WTC11 (cell line): ENCODE data around the gene DLAT. TPM values are rescaled to one million over a fixed set of nuclear protein-coding genes. Genes with fewer than 3 reads are reported as not detected.

Source experiments
- ATAC-seq: fragments of 200-7000 bp; cut with Tn5 transposase; 2 replicates; pipeline ENCODE4 v1.10.0; 2021; ENCODE audit warnings: mild to moderate bottlenecking, moderate library complexity
- CTCF ChIA-PET: fragments of 300-600 bp; sonication (Branson Sonifier 250); formaldehyde crosslinking; loops from one replicate; lab custom pipeline; 2021; ENCODE audit warnings: antibody characterized with exemption; lab: Charles Lee
- POLR2A ChIA-PET: fragments of 350-600 bp; sonication (Branson Sonifier 250); formaldehyde crosslinking; loops from one replicate; lab custom pipeline; 2021; ENCODE audit warnings: antibody characterized with exemption; lab: Charles Lee
- DNase-seq: peaks from one replicate; pipeline ENCODE4 v3.0.0; 2021; ENCODE audit warnings: low spot score
- H3K27ac Mint-ChIP-seq: 2 replicates; pipeline ENCODE4 v1.8.0; 2021; ENCODE audit warnings: mixed read lengths
- H3K27me3 Mint-ChIP-seq: 2 replicates; pipeline ENCODE4 v1.8.0; 2021; ENCODE audit warnings: low read depth, mild to moderate bottlenecking, moderate library complexity, mixed read lengths
- H3K36me3 Mint-ChIP-seq: 2 replicates; pipeline ENCODE4 v1.8.0; 2021; ENCODE audit warnings: mixed read lengths
- H3K4me1 Mint-ChIP-seq: 2 replicates; pipeline ENCODE4 v1.8.0; 2022; ENCODE audit warnings: mixed read lengths
- H3K4me3 Mint-ChIP-seq: 2 replicates; pipeline ENCODE4 v1.8.0; 2021; ENCODE audit warnings: mild to moderate bottlenecking, moderate library complexity, mixed read lengths
- H3K9me3 Mint-ChIP-seq: 2 replicates; pipeline ENCODE4 v1.8.0; 2021; ENCODE audit warnings: mixed read lengths
- ATF1 ChIP-seq: sonication (generic); formaldehyde crosslinking; IDR thresholded peaks from 2 replicates; pipeline ENCODE4 v1.8.1; 2023; ENCODE audit warnings: mild to moderate bottlenecking, moderate library complexity, missing genetic modification reagents
- FOXP1 ChIP-seq: sonication (generic); formaldehyde crosslinking; IDR thresholded peaks from 2 replicates; pipeline ENCODE4 v1.8.0; 2022; ENCODE audit warnings: missing genetic modification reagents, mild to moderate bottlenecking, moderate library complexity, borderline replicate concordance
- GABPB1 ChIP-seq: sonication (generic); formaldehyde crosslinking; IDR thresholded peaks from 2 replicates; pipeline ENCODE4 v1.8.1; 2023; ENCODE audit warnings: mild to moderate bottlenecking, missing genetic modification reagents
- MXD4 ChIP-seq: fragments of 250-450 bp; sonication (Bioruptor Pico); IDR thresholded peaks from 2 replicates; pipeline ENCODE4 v1.8.0; 2021; ENCODE audit warnings: mild to moderate bottlenecking, moderate library complexity, borderline replicate concordance
- MYBL2 ChIP-seq: sonication (generic); formaldehyde crosslinking; IDR thresholded peaks from 2 replicates; pipeline ENCODE4 v1.8.1; 2023; ENCODE audit warnings: mild to moderate bottlenecking, moderate library complexity, missing genetic modification reagents
- NR1H2 ChIP-seq: sonication (generic); formaldehyde crosslinking; IDR thresholded peaks from 2 replicates; pipeline ENCODE4 v1.9.0; 2021; ENCODE audit warnings: mild to moderate bottlenecking, moderate library complexity, missing genetic modification reagents
- NR3C1 ChIP-seq: sonication (generic); formaldehyde crosslinking; conservative IDR thresholded peaks from 2 replicates; pipeline ENCODE4 v1.8.1; 2023; ENCODE audit warnings: low read depth, mild to moderate bottlenecking, missing genetic modification reagents
- RELA ChIP-seq: sonication (generic); formaldehyde crosslinking; IDR thresholded peaks from 2 replicates; pipeline ENCODE4 v1.8.1; 2022; ENCODE audit warnings: missing genetic modification reagents, mild to moderate bottlenecking, borderline replicate concordance
- SMAD3 ChIP-seq: sonication (generic); formaldehyde crosslinking; IDR thresholded peaks from 2 replicates; pipeline ENCODE4 v1.8.0; 2022; ENCODE audit warnings: missing genetic modification reagents, mild to moderate bottlenecking, borderline replicate concordance
- SOX15 ChIP-seq: fragments of 250-450 bp; sonication (Bioruptor Pico); IDR thresholded peaks from 2 replicates; pipeline ENCODE4 v1.9.0; 2021; ENCODE audit warnings: mild to moderate bottlenecking
- ZNF138 ChIP-seq: sonication (generic); formaldehyde crosslinking; conservative IDR thresholded peaks from 2 replicates; pipeline ENCODE4 v1.8.1; 2022; ENCODE audit warnings: mild to moderate bottlenecking, moderate library complexity, missing genetic modification reagents
- ZNF219 ChIP-seq: sonication (generic); formaldehyde crosslinking; IDR thresholded peaks from 2 replicates; pipeline ENCODE4 v1.8.0; 2023; ENCODE audit warnings: missing genetic modification reagents, mild to moderate bottlenecking, borderline replicate concordance
- ZNF671 ChIP-seq: fragments of 250-450 bp; sonication (Bioruptor Pico); IDR thresholded peaks from 2 replicates; pipeline ENCODE4 v1.8.0; 2021; ENCODE audit warnings: mild to moderate bottlenecking
- total RNA-seq: library from RNA; stranded (reverse); gene quantifications from 3 replicates; pipeline ENCODE4 v1.2.3, GENCODE V29; 2021
- TF ChIP-seq, protein P1 (sequence below): sonication (generic); formaldehyde crosslinking; IDR thresholded peaks from 2 replicates; pipeline ENCODE4 v1.8.0; 2022; ENCODE audit warnings: mild to moderate bottlenecking, missing genetic modification reagents
- TF ChIP-seq, protein P2 (sequence below): sonication (generic); formaldehyde crosslinking; IDR thresholded peaks from 2 replicates; pipeline ENCODE4 v1.8.1; 2022; ENCODE audit warnings: mild to moderate bottlenecking, moderate library complexity, missing genetic modification reagents
- TF ChIP-seq, protein P3 (sequence below): fragments of 250-450 bp; sonication (Bioruptor Pico); IDR thresholded peaks from 2 replicates; pipeline ENCODE4 v1.9.0; 2021; ENCODE audit warnings: mild to moderate bottlenecking, borderline replicate concordance
- TF ChIP-seq, protein P4 (sequence below): sonication (generic); formaldehyde crosslinking; IDR thresholded peaks from 2 replicates; pipeline ENCODE4 v1.8.1; 2023; ENCODE audit warnings: mild to moderate bottlenecking, missing genetic modification reagents
- TF ChIP-seq, protein P5 (sequence below): sonication (generic); formaldehyde crosslinking; IDR thresholded peaks from 2 replicates; pipeline ENCODE4 v1.8.0; 2022; ENCODE audit warnings: mild to moderate bottlenecking, missing genetic modification reagents
- TF ChIP-seq, protein P6 (sequence below): fragments of 250-450 bp; sonication (Bioruptor Pico); IDR thresholded peaks from 2 replicates; pipeline ENCODE4 v1.8.0; 2021; ENCODE audit warnings: mild to moderate bottlenecking
- TF ChIP-seq, protein P7 (sequence below): sonication (generic); formaldehyde crosslinking; IDR thresholded peaks from 2 replicates; pipeline ENCODE4 v1.8.1; 2022; ENCODE audit warnings: missing genetic modification reagents, borderline replicate concordance

DLAT gene
- total RNA-seq, 1 experiment from 2014 or later: 60.4 TPM

DNA sequence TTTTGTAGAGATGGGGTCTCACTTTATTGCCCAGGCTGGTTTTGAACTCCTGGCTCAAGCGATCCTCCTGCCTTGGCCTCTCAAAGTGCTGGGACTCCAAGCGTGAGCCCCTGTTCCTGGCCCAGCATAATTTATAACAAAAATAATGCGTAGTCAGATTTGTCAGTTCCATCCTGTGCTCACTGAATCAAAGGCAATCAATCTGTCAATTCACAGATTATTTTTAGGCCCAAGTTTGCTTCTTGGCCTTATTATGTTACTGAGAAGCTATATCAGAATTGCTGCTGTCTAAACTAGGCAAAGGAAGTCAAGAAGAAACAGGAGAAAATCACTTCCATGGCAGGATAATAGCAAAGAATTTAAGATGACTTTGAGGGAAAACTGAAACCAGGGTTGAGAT, 8.7 kb downstream of the DLAT start:
- no peaks in the 10 kb centered on the region for H3K4me1 Mint-ChIP-seq
- H3K27ac Mint-ChIP-seq: no peak overlapping the region
- CTCF ChIA-PET: no interaction called here
- ATAC-seq: no peak
- POLR2A ChIA-PET: no interaction called here
- TF ChIP-seq, protein P1, sequence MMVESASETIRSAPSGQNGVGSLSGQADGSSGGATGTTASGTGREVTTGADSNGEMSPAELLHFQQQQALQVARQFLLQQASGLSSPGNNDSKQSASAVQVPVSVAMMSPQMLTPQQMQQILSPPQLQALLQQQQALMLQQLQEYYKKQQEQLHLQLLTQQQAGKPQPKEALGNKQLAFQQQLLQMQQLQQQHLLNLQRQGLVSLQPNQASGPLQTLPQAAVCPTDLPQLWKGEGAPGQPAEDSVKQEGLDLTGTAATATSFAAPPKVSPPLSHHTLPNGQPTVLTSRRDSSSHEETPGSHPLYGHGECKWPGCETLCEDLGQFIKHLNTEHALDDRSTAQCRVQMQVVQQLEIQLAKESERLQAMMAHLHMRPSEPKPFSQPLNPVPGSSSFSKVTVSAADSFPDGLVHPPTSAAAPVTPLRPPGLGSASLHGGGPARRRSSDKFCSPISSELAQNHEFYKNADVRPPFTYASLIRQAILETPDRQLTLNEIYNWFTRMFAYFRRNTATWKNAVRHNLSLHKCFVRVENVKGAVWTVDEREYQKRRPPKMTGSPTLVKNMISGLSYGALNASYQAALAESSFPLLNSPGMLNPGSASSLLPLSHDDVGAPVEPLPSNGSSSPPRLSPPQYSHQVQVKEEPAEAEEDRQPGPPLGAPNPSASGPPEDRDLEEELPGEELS (CRISPR knock-in tag): no peak
- TF ChIP-seq ATF1 (CRISPR knock-in tag) (no peak), NR1H2 (CRISPR knock-in tag) (no peak), ZNF671 (CRISPR knock-in tag) (no peak), ZNF138 (no peak), GABPB1 (no peak), MXD4 (no peak), FOXP1 (CRISPR knock-in tag) (no peak), RELA (CRISPR knock-in tag) (no peak), ZNF219 (no peak), SOX15 (no peak), SMAD3 (CRISPR knock-in tag) (no peak), MYBL2 (CRISPR knock-in tag) (no peak), NR3C1 (CRISPR knock-in tag) (no peak)
- TF ChIP-seq, protein P2, sequence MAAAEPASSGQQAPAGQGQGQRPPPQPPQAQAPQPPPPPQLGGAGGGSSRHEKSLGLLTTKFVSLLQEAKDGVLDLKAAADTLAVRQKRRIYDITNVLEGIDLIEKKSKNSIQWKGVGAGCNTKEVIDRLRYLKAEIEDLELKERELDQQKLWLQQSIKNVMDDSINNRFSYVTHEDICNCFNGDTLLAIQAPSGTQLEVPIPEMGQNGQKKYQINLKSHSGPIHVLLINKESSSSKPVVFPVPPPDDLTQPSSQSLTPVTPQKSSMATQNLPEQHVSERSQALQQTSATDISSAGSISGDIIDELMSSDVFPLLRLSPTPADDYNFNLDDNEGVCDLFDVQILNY (CRISPR knock-in tag): no peak
- TF ChIP-seq, protein P3, sequence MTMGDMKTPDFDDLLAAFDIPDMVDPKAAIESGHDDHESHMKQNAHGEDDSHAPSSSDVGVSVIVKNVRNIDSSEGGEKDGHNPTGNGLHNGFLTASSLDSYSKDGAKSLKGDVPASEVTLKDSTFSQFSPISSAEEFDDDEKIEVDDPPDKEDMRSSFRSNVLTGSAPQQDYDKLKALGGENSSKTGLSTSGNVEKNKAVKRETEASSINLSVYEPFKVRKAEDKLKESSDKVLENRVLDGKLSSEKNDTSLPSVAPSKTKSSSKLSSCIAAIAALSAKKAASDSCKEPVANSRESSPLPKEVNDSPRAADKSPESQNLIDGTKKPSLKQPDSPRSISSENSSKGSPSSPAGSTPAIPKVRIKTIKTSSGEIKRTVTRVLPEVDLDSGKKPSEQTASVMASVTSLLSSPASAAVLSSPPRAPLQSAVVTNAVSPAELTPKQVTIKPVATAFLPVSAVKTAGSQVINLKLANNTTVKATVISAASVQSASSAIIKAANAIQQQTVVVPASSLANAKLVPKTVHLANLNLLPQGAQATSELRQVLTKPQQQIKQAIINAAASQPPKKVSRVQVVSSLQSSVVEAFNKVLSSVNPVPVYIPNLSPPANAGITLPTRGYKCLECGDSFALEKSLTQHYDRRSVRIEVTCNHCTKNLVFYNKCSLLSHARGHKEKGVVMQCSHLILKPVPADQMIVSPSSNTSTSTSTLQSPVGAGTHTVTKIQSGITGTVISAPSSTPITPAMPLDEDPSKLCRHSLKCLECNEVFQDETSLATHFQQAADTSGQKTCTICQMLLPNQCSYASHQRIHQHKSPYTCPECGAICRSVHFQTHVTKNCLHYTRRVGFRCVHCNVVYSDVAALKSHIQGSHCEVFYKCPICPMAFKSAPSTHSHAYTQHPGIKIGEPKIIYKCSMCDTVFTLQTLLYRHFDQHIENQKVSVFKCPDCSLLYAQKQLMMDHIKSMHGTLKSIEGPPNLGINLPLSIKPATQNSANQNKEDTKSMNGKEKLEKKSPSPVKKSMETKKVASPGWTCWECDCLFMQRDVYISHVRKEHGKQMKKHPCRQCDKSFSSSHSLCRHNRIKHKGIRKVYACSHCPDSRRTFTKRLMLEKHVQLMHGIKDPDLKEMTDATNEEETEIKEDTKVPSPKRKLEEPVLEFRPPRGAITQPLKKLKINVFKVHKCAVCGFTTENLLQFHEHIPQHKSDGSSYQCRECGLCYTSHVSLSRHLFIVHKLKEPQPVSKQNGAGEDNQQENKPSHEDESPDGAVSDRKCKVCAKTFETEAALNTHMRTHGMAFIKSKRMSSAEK (CRISPR knock-in tag): no peak
- TF ChIP-seq, protein P4, sequence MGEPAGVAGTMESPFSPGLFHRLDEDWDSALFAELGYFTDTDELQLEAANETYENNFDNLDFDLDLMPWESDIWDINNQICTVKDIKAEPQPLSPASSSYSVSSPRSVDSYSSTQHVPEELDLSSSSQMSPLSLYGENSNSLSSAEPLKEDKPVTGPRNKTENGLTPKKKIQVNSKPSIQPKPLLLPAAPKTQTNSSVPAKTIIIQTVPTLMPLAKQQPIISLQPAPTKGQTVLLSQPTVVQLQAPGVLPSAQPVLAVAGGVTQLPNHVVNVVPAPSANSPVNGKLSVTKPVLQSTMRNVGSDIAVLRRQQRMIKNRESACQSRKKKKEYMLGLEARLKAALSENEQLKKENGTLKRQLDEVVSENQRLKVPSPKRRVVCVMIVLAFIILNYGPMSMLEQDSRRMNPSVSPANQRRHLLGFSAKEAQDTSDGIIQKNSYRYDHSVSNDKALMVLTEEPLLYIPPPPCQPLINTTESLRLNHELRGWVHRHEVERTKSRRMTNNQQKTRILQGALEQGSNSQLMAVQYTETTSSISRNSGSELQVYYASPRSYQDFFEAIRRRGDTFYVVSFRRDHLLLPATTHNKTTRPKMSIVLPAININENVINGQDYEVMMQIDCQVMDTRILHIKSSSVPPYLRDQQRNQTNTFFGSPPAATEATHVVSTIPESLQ (CRISPR knock-in tag): no peak
- TF ChIP-seq, protein P5, sequence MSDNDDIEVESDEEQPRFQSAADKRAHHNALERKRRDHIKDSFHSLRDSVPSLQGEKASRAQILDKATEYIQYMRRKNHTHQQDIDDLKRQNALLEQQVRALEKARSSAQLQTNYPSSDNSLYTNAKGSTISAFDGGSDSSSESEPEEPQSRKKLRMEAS (CRISPR knock-in tag): no peak
- TF ChIP-seq, protein P6, sequence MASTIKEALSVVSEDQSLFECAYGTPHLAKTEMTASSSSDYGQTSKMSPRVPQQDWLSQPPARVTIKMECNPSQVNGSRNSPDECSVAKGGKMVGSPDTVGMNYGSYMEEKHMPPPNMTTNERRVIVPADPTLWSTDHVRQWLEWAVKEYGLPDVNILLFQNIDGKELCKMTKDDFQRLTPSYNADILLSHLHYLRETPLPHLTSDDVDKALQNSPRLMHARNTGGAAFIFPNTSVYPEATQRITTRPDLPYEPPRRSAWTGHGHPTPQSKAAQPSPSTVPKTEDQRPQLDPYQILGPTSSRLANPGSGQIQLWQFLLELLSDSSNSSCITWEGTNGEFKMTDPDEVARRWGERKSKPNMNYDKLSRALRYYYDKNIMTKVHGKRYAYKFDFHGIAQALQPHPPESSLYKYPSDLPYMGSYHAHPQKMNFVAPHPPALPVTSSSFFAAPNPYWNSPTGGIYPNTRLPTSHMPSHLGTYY: no peak
- TF ChIP-seq, protein P7, sequence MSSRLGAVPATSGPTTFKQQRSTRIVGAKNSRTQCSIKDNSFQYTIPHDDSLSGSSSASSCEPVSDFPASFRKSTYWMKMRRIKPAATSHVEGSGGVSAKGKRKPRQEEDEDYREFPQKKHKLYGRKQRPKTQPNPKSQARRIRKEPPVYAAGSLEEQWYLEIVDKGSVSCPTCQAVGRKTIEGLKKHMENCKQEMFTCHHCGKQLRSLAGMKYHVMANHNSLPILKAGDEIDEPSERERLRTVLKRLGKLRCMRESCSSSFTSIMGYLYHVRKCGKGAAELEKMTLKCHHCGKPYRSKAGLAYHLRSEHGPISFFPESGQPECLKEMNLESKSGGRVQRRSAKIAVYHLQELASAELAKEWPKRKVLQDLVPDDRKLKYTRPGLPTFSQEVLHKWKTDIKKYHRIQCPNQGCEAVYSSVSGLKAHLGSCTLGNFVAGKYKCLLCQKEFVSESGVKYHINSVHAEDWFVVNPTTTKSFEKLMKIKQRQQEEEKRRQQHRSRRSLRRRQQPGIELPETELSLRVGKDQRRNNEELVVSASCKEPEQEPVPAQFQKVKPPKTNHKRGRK (CRISPR knock-in tag): no peak
- H3K9me3 Mint-ChIP-seq: no peaks in the 10 kb centered on the region
- H3K4me3 Mint-ChIP-seq: no peak overlapping the region
- H3K27me3 Mint-ChIP-seq: no peaks in the 10 kb centered on the region
- DNase-seq: no peak
- H3K36me3 Mint-ChIP-seq: peaks cover 62% of the 10 kb centered on the region
